ENCODE data around the gene MERTK.
"Not testable (repeated sequence)": the region's sequence is repeated elsewhere in the genome, so short reads cannot be mapped to it uniquely, and the experiment has no call there.

MERTK gene

DNA sequence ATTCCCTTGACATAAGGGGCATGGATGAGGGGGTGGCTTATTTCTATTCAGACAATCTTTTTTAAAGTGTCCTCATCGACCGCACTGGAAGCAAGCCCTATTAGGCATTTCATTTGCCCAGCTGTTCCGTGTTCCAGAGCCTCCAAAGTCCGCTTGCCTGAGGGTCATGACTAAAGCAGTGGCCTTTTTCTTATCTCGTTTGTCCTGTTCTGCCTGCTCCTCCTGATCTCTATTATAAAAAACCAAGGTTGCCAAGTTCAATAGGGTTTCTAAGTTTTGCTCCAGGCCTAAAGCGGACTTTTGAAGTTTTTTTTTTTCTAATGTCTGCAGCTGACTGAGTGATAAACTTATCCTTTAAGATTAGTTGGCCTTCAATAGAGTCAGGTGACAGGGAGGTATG is 143.1 kb downstream of the MERTK start:
- not testable (repeated sequence) for DNase-seq (ENCODE audit: low read depth in 2 of 2)

- DNase-seq (ENCODE audit: low read depth in 2 of 2): no peak
These were observed 147.1 kb downstream of the MERTK start for GRCh38 chr2:112045446-112046014.

GRCh38 chr2:112046231-112046630 is 147.8 kb downstream of the MERTK start:
- DNase-seq (ENCODE audit: low read depth in 2 of 2): no peak

DNA sequence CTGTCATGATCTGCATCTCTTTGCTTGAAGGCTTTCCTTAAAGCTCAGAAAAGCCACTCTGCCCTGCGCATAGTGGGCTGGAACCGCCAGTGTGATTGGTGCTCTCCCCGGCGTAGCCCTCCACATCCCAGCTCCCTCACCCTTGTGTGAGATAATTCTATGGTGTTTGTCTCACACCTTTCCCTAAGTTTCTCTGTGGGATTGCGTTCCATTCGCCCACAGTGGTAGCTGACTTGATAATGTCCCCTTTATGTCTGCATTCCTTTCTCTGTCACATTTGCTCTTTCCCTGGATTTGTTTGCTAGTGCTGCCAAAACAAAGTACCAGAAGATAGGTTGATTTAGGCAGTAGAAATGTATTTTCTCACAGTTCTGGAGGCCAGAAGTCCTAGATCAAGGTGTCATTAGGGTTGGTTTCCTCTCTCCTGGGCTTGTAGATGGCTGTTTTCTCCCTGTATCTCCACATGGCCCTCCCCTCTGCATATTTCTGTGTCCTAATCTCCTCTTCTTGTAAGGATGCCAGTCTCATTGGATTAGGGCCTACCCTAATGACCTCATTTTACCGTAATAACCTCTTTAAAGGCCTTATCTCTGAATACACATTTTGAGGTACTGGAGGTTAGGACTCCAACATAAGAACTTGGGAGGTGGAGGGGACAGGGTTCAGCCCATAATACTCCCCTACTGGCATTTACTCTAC is 149.3 kb downstream of the MERTK start:
- DNase-seq (ENCODE audit: low read depth in 2 of 2): no peak

- no peak for DNase-seq (ENCODE audit: low read depth in 2 of 2)
These were observed 149.8 kb downstream of the MERTK start for GRCh38 chr2:112048236-112048592.

DNA sequence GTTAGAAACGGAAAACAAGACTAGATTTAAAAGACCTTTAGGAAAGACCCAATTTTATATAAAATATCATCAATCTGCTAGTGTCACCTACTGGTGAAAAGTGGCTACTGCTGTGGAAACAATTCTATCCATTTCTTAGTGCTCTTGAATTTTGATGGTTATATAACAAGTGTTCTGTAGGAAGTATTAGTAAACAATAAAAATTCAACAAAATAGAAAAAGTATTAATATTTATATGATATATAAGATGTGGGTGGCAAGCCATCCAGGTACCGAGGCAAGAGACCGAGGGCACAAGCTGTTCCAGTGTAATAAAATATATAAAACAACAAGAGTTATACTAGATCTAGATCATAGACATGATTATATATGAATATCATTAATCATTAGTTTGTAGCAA is 150.5 kb downstream of the MERTK start:
- no peak for DNase-seq (ENCODE audit: low read depth in 2 of 2)

- no peak for DNase-seq (ENCODE audit: low read depth in 2 of 2)
These were observed 151.9 kb downstream of the MERTK start for GRCh38 chr2:112050316-112050715.

- peak; percentile 89 to 90 for DNase-seq (ENCODE audit: low read depth in 2 of 2)
These were observed 155.8 kb downstream of the MERTK start for GRCh38 chr2:112053917-112054846.

DNA sequence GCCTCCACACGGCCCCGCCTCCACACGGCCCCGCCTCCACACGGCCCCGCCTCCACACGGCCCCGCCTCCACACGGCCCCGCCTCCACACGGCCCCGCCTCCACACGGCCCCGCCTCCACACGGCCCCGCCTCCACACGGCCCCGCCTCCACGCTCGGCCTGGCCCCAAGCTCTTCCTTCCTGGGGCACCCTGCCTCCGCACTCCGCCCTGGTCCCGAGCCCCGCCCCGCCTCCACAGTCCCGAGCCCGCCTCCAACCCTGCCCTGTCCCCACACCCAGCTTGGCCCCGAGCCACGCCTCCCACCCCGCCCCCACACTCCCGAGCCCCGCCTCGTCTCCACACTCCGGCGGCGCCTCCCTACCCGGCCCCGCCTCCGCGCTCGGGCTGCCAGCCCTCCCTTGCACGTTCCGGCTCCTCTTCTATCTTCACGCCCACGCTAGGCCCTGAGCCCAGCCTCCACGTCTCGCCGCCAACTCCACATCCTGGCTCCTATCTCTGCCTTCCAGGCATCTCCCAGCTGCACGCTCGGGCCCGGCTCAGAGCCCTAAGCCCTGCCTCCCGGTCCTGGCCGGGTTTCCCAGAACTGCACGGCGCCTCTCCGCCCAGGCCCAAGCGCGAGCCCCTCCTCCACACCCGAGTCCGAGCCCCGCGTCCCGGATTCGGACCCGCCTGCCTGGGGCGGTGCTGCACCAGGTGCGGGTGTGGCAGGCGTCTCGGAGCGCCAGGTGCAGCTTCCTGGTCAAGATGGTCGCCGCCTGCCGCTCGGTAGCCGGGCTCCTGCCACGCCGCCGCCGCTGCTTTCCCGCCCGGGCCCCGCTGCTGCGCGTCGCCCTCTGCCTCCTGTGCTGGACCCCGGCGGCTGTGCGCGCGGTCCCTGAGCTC is 156.7 kb downstream of the MERTK start, which contains the start of gene TMEM87B:
TMEM87B (plus strand) TSS at position 423 of the 883 bp plus-strand sequence; CDS start at position 746, 323 bp downstream.
- peak; percentile 92 to 93 for DNase-seq (ENCODE audit: low read depth in 2 of 2)

GRCh38 chr2:112055730-112056625 is 157.6 kb downstream of the MERTK start:
- DNase-seq (ENCODE audit: low read depth in 2 of 2): peak; percentile 81 to 82

DNA sequence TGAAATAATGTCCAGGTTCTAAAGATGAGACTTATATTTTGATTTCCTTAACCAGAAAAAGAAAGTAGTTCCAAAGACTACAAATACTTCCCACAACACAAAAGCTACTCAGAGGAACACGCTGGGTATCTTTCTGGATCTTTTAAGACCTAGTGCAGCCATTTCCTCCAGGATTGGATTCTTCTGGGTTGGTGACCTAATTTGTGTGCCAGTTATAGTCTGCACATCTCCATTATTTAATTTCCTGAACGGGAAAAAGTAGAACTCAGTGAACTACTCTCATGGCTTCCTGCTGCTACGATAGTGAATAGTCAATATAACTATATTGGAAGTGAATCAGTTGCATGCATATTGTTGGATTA is 158.2 kb downstream of the MERTK start:
- no peak for DNase-seq (ENCODE audit: low read depth in 2 of 2)

DNA sequence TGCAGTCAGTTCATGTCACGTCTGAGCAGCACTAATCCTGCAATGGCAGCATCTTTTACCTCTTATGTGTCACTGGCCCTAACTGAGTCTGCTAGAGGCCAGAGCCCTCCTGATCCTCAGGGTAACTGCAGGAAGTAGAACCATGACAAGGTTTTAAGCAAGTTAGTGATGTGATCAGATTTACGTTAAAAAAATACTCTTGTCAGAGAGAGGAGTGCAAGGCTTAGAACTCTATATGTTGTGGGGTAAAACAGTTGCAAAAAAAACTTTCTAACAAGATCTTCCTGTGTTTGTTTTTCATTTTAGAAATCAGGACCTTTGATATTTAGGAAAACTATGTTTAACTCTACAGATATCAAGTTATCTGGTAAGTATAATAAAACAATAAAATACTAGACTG is 161.3 kb downstream of the MERTK start:
- no peak for DNase-seq (ENCODE audit: low read depth in 2 of 2)

DNA sequence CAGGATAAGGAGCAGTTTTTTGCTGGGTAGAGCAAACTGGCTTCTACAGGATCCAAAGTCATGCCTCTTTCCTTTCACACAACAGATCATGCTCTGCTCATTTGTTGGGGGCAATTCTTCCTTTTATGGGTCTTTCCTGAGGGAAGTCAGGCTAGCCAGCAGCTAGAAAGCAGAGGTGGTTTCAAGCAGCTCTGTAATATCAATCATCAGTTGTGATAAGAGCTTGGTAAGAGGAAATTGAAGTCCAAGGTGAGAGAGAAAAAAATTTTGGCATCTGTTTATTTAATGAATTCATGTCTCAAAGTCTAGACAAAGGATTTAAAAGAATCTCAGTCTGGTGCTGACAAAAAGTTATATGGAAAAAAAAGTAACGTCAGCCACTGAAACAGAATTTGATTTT is 162.9 kb downstream of the MERTK start:
- DNase-seq (ENCODE audit: low read depth in 2 of 2): no peak

- no peak for DNase-seq (ENCODE audit: low read depth in 2 of 2)
These were observed 163.4 kb downstream of the MERTK start for GRCh38 chr2:112061840-112062239.

DNA sequence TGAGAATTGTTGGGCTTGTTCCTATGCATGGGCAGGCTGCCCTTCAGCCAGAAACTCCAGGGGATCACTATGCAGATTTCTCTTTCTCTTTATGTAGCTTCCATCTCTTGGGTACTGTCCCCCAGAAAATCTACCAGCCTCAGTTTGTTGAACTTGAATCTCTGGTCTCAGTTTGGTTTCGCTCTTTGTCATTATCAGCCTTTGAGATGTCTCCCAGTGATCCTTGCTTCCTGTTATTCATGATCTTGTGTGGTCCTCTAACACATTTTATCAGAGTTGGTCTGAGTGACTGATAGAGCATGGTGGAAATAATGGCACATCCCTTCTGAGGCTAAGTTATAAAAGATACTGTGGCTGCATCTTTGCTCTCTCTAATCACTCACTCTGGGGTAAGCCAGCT is 164.5 kb downstream of the MERTK start:
- DNase-seq (ENCODE audit: low read depth in 2 of 2): no peak

- no peak for DNase-seq (ENCODE audit: low read depth in 2 of 2)
These were observed 167.1 kb downstream of the MERTK start for GRCh38 chr2:112065486-112065885.

- peak; percentile 62 to 64 for DNase-seq (ENCODE audit: low read depth in 2 of 2)
These were observed 167.6 kb downstream of the MERTK start for GRCh38 chr2:112065966-112066365.

- DNase-seq (ENCODE audit: low read depth in 2 of 2): not testable (repeated sequence)
These were observed 171.4 kb downstream of the MERTK start for GRCh38 chr2:112069794-112070193.

DNA sequence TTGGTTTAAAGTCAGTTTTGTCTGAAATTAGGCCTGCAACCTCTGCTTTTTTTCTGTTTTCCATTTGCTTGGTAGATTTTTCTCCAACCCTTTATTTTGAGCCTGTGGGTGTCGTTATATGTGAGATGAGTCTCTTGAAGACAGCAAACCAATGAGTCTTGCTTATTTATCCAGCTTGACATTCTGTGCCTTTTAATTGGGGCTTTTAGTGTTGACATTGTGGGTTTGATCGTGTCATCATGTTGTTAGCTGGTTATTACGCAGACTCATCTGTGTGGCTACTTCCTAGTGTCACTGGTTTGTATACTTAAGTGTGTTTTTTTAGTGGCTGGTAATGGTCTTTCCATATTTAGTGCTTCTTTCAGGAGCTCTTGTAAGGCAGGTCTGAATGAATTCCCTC is 175.5 kb downstream of the MERTK start:
- no peak for DNase-seq (ENCODE audit: low read depth in 2 of 2)

DNA sequence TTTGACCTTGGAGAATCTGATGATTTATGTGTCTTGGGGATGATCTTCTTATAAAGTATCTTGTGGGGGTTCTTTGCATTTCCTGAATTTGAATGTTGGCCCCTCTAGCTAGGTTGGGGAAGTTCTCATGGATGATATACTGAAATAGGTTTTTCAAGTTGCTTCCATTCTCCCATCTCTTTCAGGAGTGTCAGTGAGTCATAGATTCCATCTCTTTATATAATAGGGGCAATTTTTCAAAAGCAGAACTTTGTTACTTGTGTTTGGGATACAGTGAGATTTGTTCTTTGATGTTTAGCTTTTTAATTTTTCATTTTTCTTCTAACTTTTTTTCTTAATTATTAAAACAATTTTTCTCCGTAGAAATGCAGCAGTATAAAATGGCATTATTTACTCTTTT is 176.1 kb downstream of the MERTK start:
- DNase-seq (ENCODE audit: low read depth in 2 of 2): no peak
